Measurements from ENCODE around the gene AGO3. TPM values are rescaled to one million over a fixed set of nuclear protein-coding genes. Genes with fewer than 3 reads are reported as not detected.
"Not testable (repeated sequence)": the region's sequence is repeated elsewhere in the genome, so short reads cannot be mapped to it uniquely, and the experiment has no call there.

AGO3 gene
- total RNA-seq, 1 donor from 2014 or later: 27.0 TPM

- no peaks in the 10 kb centered on the region for H3K4me1 Mint-ChIP-seq (ENCODE audit: low read depth, unreplicated experiment)
- TF ChIP-seq EZH2 (IDR thresholded peaks at IDR 0.05; ENCODE audit: insufficient read depth, low read length): no peak
- TF ChIP-seq, protein P1, sequence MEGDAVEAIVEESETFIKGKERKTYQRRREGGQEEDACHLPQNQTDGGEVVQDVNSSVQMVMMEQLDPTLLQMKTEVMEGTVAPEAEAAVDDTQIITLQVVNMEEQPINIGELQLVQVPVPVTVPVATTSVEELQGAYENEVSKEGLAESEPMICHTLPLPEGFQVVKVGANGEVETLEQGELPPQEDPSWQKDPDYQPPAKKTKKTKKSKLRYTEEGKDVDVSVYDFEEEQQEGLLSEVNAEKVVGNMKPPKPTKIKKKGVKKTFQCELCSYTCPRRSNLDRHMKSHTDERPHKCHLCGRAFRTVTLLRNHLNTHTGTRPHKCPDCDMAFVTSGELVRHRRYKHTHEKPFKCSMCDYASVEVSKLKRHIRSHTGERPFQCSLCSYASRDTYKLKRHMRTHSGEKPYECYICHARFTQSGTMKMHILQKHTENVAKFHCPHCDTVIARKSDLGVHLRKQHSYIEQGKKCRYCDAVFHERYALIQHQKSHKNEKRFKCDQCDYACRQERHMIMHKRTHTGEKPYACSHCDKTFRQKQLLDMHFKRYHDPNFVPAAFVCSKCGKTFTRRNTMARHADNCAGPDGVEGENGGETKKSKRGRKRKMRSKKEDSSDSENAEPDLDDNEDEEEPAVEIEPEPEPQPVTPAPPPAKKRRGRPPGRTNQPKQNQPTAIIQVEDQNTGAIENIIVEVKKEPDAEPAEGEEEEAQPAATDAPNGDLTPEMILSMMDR (IDR thresholded peaks at IDR 0.05; ENCODE audit: insufficient read depth, low read depth, low read length): no peak
- H3K4me3 Mint-ChIP-seq (ENCODE audit: unreplicated experiment): no peak overlapping the region
- no peak overlapping the region for H3K9ac ChIP-seq (ENCODE audit: low read length)
- peaks cover 2% of the 10 kb centered on the region for H4K20me1 ChIP-seq (ENCODE audit: insufficient read depth, low read length)
- no peak overlapping the region for H3K4me3 ChIP-seq (ENCODE audit: insufficient read depth, low read depth, low read length)
- H3K4me2 ChIP-seq (ENCODE audit: low read length): no peak overlapping the region
- H3K36me3 ChIP-seq (ENCODE audit: insufficient read depth, low read length): no peaks in the 10 kb centered on the region
- no peaks in the 10 kb centered on the region for H3K9me3 ChIP-seq (ENCODE audit: insufficient read depth, low read depth, low read length)
- no peaks in the 10 kb centered on the region for H3K27me3 Mint-ChIP-seq (ENCODE audit: low read depth, unreplicated experiment)
- H3K27me3 ChIP-seq (ENCODE audit: insufficient read depth, low read length): no peaks in the 10 kb centered on the region
- FAIRE-seq (no peak), DNase-seq (ENCODE audit: low read depth) (no peak)
- no peak overlapping the region for H2AFZ ChIP-seq (ENCODE audit: low read depth, low read length)
- peaks cover 29% of the 10 kb centered on the region for H3K79me2 ChIP-seq (ENCODE audit: insufficient read depth, low read length)
- H3K27ac Mint-ChIP-seq (ENCODE audit: unreplicated experiment): no peak overlapping the region
- no peaks in the 10 kb centered on the region for H3K36me3 Mint-ChIP-seq (ENCODE audit: low read depth, unreplicated experiment)
- H3K27ac ChIP-seq (ENCODE audit: low read depth, low read length): no peak overlapping the region
- H3K9me3 Mint-ChIP-seq (ENCODE audit: unreplicated experiment): no peaks in the 10 kb centered on the region
- H3K4me1 ChIP-seq (ENCODE audit: insufficient read depth, low read length): no peaks in the 10 kb centered on the region
Observed at GRCh38 chr1:35959304-35959703, 28.4 kb downstream of the AGO3 start.

GRCh38 chr1:35962952-35963351, 32.0 kb downstream of the AGO3 start:
- DNase-seq (ENCODE audit: low read depth): no peak
- H3K9ac ChIP-seq (ENCODE audit: low read length): no peak overlapping the region
- H4K20me1 ChIP-seq (ENCODE audit: insufficient read depth, low read length): peaks cover 6% of the 10 kb centered on the region
- H3K9me3 Mint-ChIP-seq (ENCODE audit: unreplicated experiment): no peaks in the 10 kb centered on the region
- no peak overlapping the region for H2AFZ ChIP-seq (ENCODE audit: low read depth, low read length)
- H3K27ac ChIP-seq (ENCODE audit: low read depth, low read length): no peak overlapping the region
- peaks cover 19% of the 10 kb centered on the region for H3K79me2 ChIP-seq (ENCODE audit: insufficient read depth, low read length)
- TF ChIP-seq EZH2 (IDR thresholded peaks at IDR 0.05; ENCODE audit: insufficient read depth, low read length): no peak
- TF ChIP-seq, protein P1 (IDR thresholded peaks at IDR 0.05; ENCODE audit: insufficient read depth, low read depth, low read length): no peak
- H3K4me1 Mint-ChIP-seq (ENCODE audit: low read depth, unreplicated experiment): no peaks in the 10 kb centered on the region
- H3K4me3 Mint-ChIP-seq (ENCODE audit: unreplicated experiment): no peak overlapping the region
- H3K27me3 Mint-ChIP-seq (ENCODE audit: low read depth, unreplicated experiment): no peaks in the 10 kb centered on the region
- no peaks in the 10 kb centered on the region for H3K36me3 Mint-ChIP-seq (ENCODE audit: low read depth, unreplicated experiment)
- H3K4me2 ChIP-seq (ENCODE audit: low read length): no peak overlapping the region
- no peak for FAIRE-seq
- H3K36me3 ChIP-seq (ENCODE audit: insufficient read depth, low read length): no peaks in the 10 kb centered on the region
- H3K4me3 ChIP-seq (ENCODE audit: insufficient read depth, low read depth, low read length): no peak overlapping the region
- H3K9me3 ChIP-seq (ENCODE audit: insufficient read depth, low read depth, low read length): no peaks in the 10 kb centered on the region
- no peaks in the 10 kb centered on the region for H3K4me1 ChIP-seq (ENCODE audit: insufficient read depth, low read length)
- H3K27me3 ChIP-seq (ENCODE audit: insufficient read depth, low read length): no peaks in the 10 kb centered on the region
- no peak overlapping the region for H3K27ac Mint-ChIP-seq (ENCODE audit: unreplicated experiment)

GRCh38 chr1:35964277-35964676, 33.4 kb downstream of the AGO3 start:
- H2AFZ ChIP-seq (ENCODE audit: low read depth, low read length); H3K27me3 Mint-ChIP-seq (ENCODE audit: low read depth, unreplicated experiment); DNase-seq (ENCODE audit: low read depth); H3K4me3 ChIP-seq (ENCODE audit: insufficient read depth, low read depth, low read length); H4K20me1 ChIP-seq (ENCODE audit: insufficient read depth, low read length); H3K4me2 ChIP-seq (ENCODE audit: low read length); H3K9me3 Mint-ChIP-seq (ENCODE audit: unreplicated experiment); H3K36me3 Mint-ChIP-seq (ENCODE audit: low read depth, unreplicated experiment); H3K36me3 ChIP-seq (ENCODE audit: insufficient read depth, low read length); H3K9me3 ChIP-seq (ENCODE audit: insufficient read depth, low read depth, low read length); H3K27me3 ChIP-seq (ENCODE audit: insufficient read depth, low read length); H3K27ac ChIP-seq (ENCODE audit: low read depth, low read length); FAIRE-seq; H3K27ac Mint-ChIP-seq (ENCODE audit: unreplicated experiment); H3K4me1 ChIP-seq (ENCODE audit: insufficient read depth, low read length); H3K4me3 Mint-ChIP-seq (ENCODE audit: unreplicated experiment); H3K9ac ChIP-seq (ENCODE audit: low read length); H3K4me1 Mint-ChIP-seq (ENCODE audit: low read depth, unreplicated experiment): not testable (repeated sequence)
- peaks cover 23% of the 10 kb centered on the region for H3K79me2 ChIP-seq (ENCODE audit: insufficient read depth, low read length)

Data from astrocyte (in vitro differentiated cells and primary cell).